ENCODE data around the gene HOXC6. TPM values are rescaled to one million over a fixed set of nuclear protein-coding genes. Genes with fewer than 3 reads are reported as not detected.

HOXC6 gene
- total and polyA plus RNA-seq, 2 of the 13 experiments (the other 11 are each of a cell fraction or from before 2014, with no cell fraction given), result not detected

GRCh38 chr12:53993162-53994008 is 34.9 kb upstream of the HOXC6 start:
- ATAC-seq, result no peak
- BruUV-seq (replicated peaks), result no TSS peak
- WGBS (ENCODE audit: low lambda C conversion rate), result 80% methylated on average over 17 of the region's 18 CpGs
- ChIA-PET CTCF (ENCODE audit: low intra/inter-chr PET ratio, low total read pairs) (no interaction called here), POLR2A (no interaction called here)
- Histone ChIP-seq H3K27me3 (ENCODE audit: control insufficient read depth in 1 of 2, insufficient read depth in 2 of 2, low read length in 2 of 2) (peaks cover 10 to 56% of the 10 kb centered on the region in 2 experiments), H3K4me1 (ENCODE audit: insufficient read depth, low read length) (peaks cover 39% of the 10 kb centered on the region), H3K27ac (ENCODE audit: extremely low read length, insufficient read depth, low read length) (no peak overlapping the region), H3K9ac (ENCODE audit: insufficient read depth, low read depth, low read length) (no peak overlapping the region), H4K20me1 (ENCODE audit: insufficient read depth, low read length) (no peaks in the 10 kb centered on the region), H2AFZ (ENCODE audit: low read length) (no peak overlapping the region), H3K4me2 (ENCODE audit: low read depth, low read length) (no peak overlapping the region), H3K9me3 (ENCODE audit: low read length) (no peaks in the 10 kb centered on the region), H3K36me3 (replicated peaks in 1 of 2; ENCODE audit: control insufficient read depth in 1 of 2, insufficient read depth in 2 of 2, low read length in 2 of 2) (no peaks in the 10 kb centered on the region), H3K79me2 (ENCODE audit: insufficient read depth, low read length) (no peaks in the 10 kb centered on the region), H3K4me3 (replicated peaks in 1 of 3; ENCODE audit: insufficient read depth in 1 of 3, low read depth in 2 of 3, low read length in 3 of 3) (no peak overlapping the region)
- FAIRE-seq, result no peak
- intact Hi-C loops (cut with micrococcal nuclease; ENCODE audit: unreplicated experiment), result no loop called here
- in situ Hi-C loops (cut with HindIII; ENCODE audit: extremely low pct_ligation_motif_present, low pct_unique_long_range_greater_than_20kb), result loop anchor here (10.0 kb wide), 1 partner anchor 381 kb away; no protein-coding TSS in a partner anchor
- DNase-seq (ENCODE audit: low spot score), result no peak
- TF ChIP-seq DRAP1 (CRISPR knock-in tag; IDR thresholded peaks at IDR 0.05), result no peak
- no peak for TF ChIP-seq ZNF543 (CRISPR knock-in tag; IDR thresholded peaks at IDR 0.05)
- TF ChIP-seq ZNF143 (CRISPR knock-in tag; IDR thresholded peaks at IDR 0.05), result no peak
- no peak for TF ChIP-seq ZNF510 (CRISPR knock-in tag; IDR thresholded peaks at IDR 0.05; ENCODE audit: low read depth)
- TF ChIP-seq ZNF33B (CRISPR knock-in tag; IDR thresholded peaks at IDR 0.05), result no peak
- no peak for TF ChIP-seq RNF219 (CRISPR knock-in tag; IDR thresholded peaks at IDR 0.05)
- TF ChIP-seq ZNF547 (CRISPR knock-in tag; IDR thresholded peaks at IDR 0.05), result no peak
- no peak for TF ChIP-seq KDM6A (CRISPR knock-in tag; IDR thresholded peaks at IDR 0.05; ENCODE audit: low read depth)
- no peak for TF ChIP-seq ZHX2 (IDR thresholded peaks at IDR 0.05; ENCODE audit: low read depth)
- no peak for TF ChIP-seq ZHX2 (CRISPR knock-in tag; IDR thresholded peaks at IDR 0.05; ENCODE audit: borderline replicate concordance)
- no peak for TF ChIP-seq ZNF24 (IDR thresholded peaks at IDR 0.05)
- no peak for TF ChIP-seq FOXK1 (CRISPR knock-in tag; IDR thresholded peaks at IDR 0.05; ENCODE audit: borderline replicate concordance, low read depth)
- TF ChIP-seq ZNF18 (CRISPR knock-in tag; IDR thresholded peaks at IDR 0.05; ENCODE audit: insufficient replicate concordance), result no peak
- no peak for TF ChIP-seq ATAD3A (CRISPR knock-in tag; IDR thresholded peaks at IDR 0.05)
- TF ChIP-seq ZNF335 (CRISPR knock-in tag; IDR thresholded peaks at IDR 0.05), result no peak

Measured in HepG2 (cell line).